HepG2 (cell line): ENCODE measurements around the gene ARPP21.

Experiments used
- EZH2 ChIP-seq: conservative IDR thresholded peaks from 2 replicates; pipeline ENCODE4 v1.6.1; 2012; ENCODE audit warnings: mild to moderate bottlenecking, low read depth, low read length, moderate library complexity
- JUND ChIP-seq: sonication (generic); formaldehyde crosslinking; IDR thresholded peaks from 2 replicates; pipeline ENCODE4 v1.8.0; 2022; ENCODE audit warnings: mild to moderate bottlenecking, missing genetic modification reagents
- MYC ChIP-seq: sonication (generic); formaldehyde crosslinking; IDR thresholded peaks from 2 replicates; pipeline ENCODE4 v1.9.0; 2021; ENCODE audit warnings: missing genetic modification reagents, borderline replicate concordance
- TBP ChIP-seq: sonication (generic); formaldehyde crosslinking; IDR thresholded peaks from 2 replicates; pipeline ENCODE4 v1.5.0; 2020; ENCODE audit warnings: missing genetic modification reagents
- ZNF101 ChIP-seq: sonication (generic); formaldehyde crosslinking; IDR thresholded peaks from 2 replicates; pipeline ENCODE4 v1.4.0; 2020; ENCODE audit warnings: mild to moderate bottlenecking, low read depth, missing genetic modification reagents, borderline replicate concordance
- TF ChIP-seq, protein P1 (sequence below): sonication (generic); formaldehyde crosslinking; IDR thresholded peaks from 2 replicates; pipeline ENCODE4 v1.5.0; 2020; ENCODE audit warnings: mild to moderate bottlenecking, missing genetic modification reagents
- TF ChIP-seq, protein P2 (sequence below): IDR thresholded peaks from 2 replicates; pipeline ENCODE4 v1.6.1; 2012; ENCODE audit warnings: inconsistent platforms
- TF ChIP-seq, protein P3 (sequence below): sonication (generic); formaldehyde crosslinking; IDR thresholded peaks from 2 replicates; pipeline ENCODE4 v1.5.0; 2020; ENCODE audit warnings: mild to moderate bottlenecking, missing genetic modification reagents, moderate library complexity
- TF ChIP-seq, protein P4 (sequence below): sonication (generic); formaldehyde crosslinking; IDR thresholded peaks from 2 replicates; pipeline ENCODE4 v1.4.0; 2020; ENCODE audit warnings: missing genetic modification reagents, borderline replicate concordance

DNA sequence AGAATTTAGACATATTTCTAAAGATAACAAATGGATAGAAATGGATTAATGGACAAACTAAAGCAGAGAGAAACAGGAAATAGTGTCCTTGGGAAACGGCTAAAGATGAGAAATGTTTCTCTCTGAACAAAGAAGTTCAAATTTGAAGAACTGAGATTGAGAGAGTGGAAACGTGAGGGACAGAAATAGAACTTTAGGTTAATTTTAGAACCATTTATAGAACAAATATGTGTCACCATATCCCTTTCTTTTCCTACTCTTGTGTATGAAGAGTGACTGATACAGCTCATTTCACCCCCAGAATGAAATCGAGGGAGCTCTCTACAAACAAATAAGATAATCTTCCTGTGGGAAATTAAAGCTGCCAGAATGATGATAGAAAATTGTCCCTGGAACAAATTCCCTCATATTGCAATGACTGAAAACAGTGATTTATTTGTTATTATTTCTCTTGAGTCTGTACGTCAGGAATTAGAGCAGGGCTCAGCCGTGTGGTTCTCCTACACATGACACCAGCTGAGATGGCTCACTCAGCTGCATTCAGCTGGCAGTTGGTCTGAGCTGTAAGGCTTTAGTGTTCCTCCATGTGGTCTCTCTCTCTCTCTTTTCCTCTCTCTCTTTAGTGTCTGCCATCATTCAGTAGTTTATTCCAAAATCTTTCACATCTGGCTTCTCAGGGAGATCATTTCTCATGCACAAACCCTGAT is 46.6 kb upstream of the ARPP21 start:
- TF ChIP-seq EZH2 (no peak), ZNF101 (no peak), TBP (CRISPR knock-in tag) (no peak), JUND (CRISPR knock-in tag) (no peak), MYC (CRISPR knock-in tag) (no peak)
- TF ChIP-seq, protein P1, sequence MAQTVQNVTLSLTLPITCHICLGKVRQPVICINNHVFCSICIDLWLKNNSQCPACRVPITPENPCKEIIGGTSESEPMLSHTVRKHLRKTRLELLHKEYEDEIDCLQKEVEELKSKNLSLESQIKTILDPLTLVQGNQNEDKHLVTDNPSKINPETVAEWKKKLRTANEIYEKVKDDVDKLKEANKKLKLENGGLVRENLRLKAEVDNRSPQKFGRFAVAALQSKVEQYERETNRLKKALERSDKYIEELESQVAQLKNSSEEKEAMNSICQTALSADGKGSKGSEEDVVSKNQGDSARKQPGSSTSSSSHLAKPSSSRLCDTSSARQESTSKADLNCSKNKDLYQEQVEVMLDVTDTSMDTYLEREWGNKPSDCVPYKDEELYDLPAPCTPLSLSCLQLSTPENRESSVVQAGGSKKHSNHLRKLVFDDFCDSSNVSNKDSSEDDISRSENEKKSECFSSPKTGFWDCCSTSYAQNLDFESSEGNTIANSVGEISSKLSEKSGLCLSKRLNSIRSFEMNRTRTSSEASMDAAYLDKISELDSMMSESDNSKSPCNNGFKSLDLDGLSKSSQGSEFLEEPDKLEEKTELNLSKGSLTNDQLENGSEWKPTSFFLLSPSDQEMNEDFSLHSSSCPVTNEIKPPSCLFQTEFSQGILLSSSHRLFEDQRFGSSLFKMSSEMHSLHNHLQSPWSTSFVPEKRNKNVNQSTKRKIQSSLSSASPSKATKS (CRISPR knock-in tag), result no peak
- TF ChIP-seq, protein P2, sequence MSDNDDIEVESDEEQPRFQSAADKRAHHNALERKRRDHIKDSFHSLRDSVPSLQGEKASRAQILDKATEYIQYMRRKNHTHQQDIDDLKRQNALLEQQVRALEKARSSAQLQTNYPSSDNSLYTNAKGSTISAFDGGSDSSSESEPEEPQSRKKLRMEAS, result no peak
- TF ChIP-seq, protein P3, sequence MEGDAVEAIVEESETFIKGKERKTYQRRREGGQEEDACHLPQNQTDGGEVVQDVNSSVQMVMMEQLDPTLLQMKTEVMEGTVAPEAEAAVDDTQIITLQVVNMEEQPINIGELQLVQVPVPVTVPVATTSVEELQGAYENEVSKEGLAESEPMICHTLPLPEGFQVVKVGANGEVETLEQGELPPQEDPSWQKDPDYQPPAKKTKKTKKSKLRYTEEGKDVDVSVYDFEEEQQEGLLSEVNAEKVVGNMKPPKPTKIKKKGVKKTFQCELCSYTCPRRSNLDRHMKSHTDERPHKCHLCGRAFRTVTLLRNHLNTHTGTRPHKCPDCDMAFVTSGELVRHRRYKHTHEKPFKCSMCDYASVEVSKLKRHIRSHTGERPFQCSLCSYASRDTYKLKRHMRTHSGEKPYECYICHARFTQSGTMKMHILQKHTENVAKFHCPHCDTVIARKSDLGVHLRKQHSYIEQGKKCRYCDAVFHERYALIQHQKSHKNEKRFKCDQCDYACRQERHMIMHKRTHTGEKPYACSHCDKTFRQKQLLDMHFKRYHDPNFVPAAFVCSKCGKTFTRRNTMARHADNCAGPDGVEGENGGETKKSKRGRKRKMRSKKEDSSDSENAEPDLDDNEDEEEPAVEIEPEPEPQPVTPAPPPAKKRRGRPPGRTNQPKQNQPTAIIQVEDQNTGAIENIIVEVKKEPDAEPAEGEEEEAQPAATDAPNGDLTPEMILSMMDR (CRISPR knock-in tag), result no peak
- TF ChIP-seq, protein P4, sequence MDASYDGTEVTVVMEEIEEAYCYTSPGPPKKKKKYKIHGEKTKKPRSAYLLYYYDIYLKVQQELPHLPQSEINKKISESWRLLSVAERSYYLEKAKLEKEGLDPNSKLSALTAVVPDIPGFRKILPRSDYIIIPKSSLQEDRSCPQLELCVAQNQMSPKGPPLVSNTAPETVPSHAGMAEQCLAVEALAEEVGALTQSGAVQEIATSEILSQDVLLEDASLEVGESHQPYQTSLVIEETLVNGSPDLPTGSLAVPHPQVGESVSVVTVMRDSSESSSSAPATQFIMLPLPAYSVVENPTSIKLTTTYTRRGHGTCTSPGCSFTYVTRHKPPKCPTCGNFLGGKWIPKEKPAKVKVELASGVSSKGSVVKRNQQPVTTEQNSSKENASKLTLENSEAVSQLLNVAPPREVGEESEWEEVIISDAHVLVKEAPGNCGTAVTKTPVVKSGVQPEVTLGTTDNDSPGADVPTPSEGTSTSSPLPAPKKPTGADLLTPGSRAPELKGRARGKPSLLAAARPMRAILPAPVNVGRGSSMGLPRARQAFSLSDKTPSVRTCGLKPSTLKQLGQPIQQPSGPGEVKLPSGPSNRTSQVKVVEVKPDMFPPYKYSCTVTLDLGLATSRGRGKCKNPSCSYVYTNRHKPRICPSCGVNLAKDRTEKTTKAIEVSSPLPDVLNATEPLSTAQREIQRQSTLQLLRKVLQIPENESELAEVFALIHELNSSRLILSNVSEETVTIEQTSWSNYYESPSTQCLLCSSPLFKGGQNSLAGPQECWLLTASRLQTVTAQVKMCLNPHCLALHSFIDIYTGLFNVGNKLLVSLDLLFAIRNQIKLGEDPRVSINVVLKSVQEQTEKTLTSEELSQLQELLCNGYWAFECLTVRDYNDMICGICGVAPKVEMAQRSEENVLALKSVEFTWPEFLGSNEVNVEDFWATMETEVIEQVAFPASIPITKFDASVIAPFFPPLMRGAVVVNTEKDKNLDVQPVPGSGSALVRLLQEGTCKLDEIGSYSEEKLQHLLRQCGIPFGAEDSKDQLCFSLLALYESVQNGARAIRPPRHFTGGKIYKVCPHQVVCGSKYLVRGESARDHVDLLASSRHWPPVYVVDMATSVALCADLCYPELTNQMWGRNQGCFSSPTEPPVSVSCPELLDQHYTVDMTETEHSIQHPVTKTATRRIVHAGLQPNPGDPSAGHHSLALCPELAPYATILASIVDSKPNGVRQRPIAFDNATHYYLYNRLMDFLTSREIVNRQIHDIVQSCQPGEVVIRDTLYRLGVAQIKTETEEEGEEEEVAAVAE, result no peak
